Mucosa of rectum (tissue), 2 donors: ENCODE data around the gene CAMKMT.

ENCODE experiments used
- H3K27ac ChIP-seq, 2 donors: one replicate each; pipeline ENCODE4 v1.7.0; 2013; ENCODE audit warnings: inconsistent platforms in 2 of 2, low read depth in 2 of 2, low read length in 2 of 2
- H3K27me3 ChIP-seq, 2 donors: one replicate each; pipeline ENCODE4 v1.7.0; 2013; ENCODE audit warnings: low read length in 2 of 2; ENCODE audit not compliant: control insufficient read depth in 2 of 2, insufficient read depth in 2 of 2
- H3K36me3 ChIP-seq, 2 donors: one replicate each; pipeline ENCODE4 v1.7.0; 2013; ENCODE audit warnings: low read length in 2 of 2; ENCODE audit not compliant: control insufficient read depth in 2 of 2, insufficient read depth in 2 of 2
- H3K4me1 ChIP-seq, 2 donors: one replicate each; pipeline ENCODE4 v1.7.0; 2013; ENCODE audit warnings: low read length in 2 of 2, mild to moderate bottlenecking in 1 of 2; ENCODE audit not compliant: control insufficient read depth in 2 of 2, insufficient read depth in 2 of 2
- H3K4me3 ChIP-seq, 2 donors: one replicate each; pipeline ENCODE4 v1.7.0; 2013; ENCODE audit warnings: low read length in 2 of 2
- H3K9ac ChIP-seq, 2 donors: one replicate each; pipeline ENCODE4 v1.7.0; 2013; ENCODE audit warnings: low read length in 2 of 2, low read depth in 1 of 2, mild to moderate bottlenecking in 1 of 2
- H3K9me3 ChIP-seq, 2 donors: one replicate each; pipeline ENCODE4 v1.7.0; 2013; ENCODE audit warnings: low read length in 2 of 2; ENCODE audit not compliant: control insufficient read depth in 2 of 2
- donor health status: healthy.
- donor health status: Normal muscosa, but diverticular disease.

Gene CAMKMT

GRCh38 chr2:44753552-44754285 is 392.0 kb downstream of the CAMKMT start:
- Histone ChIP-seq H3K4me1 (no peaks in the 10 kb centered on the region), H3K9me3 (no peaks in the 10 kb centered on the region), H3K9ac (no peak overlapping the region), H3K36me3 (peaks cover 0 to 2% of the 10 kb centered on the region in 2 donors), H3K4me3 (no peak overlapping the region), H3K27me3 (no peaks in the 10 kb centered on the region), H3K27ac (no peak overlapping the region)

GRCh38 chr2:44758591-44758990 is 396.8 kb downstream of the CAMKMT start:
- H3K9me3 ChIP-seq: no peaks in the 10 kb centered on the region
- no peak overlapping the region for H3K9ac ChIP-seq
- H3K4me3 ChIP-seq: no peak overlapping the region
- H3K27me3 ChIP-seq: no peaks in the 10 kb centered on the region
- H3K36me3 ChIP-seq: no peaks in the 10 kb centered on the region
- H3K27ac ChIP-seq: no peak overlapping the region
- H3K4me1 ChIP-seq: no peaks in the 10 kb centered on the region

GRCh38 chr2:44759823-44760222 is 398.1 kb downstream of the CAMKMT start:
- Histone ChIP-seq H3K36me3 (no peaks in the 10 kb centered on the region), H3K4me3 (no peak overlapping the region), H3K9me3 (no peaks in the 10 kb centered on the region), H3K27ac (no peak overlapping the region), H3K4me1 (no peaks in the 10 kb centered on the region), H3K27me3 (no peaks in the 10 kb centered on the region), H3K9ac (no peak overlapping the region)

GRCh38 chr2:44763275-44763782 is 401.6 kb downstream of the CAMKMT start:
- H3K4me1 ChIP-seq: no peaks in the 10 kb centered on the region
- H3K9me3 ChIP-seq: no peaks in the 10 kb centered on the region
- H3K36me3 ChIP-seq: no peaks in the 10 kb centered on the region
- H3K4me3 ChIP-seq: no peak overlapping the region
- H3K27me3 ChIP-seq: no peaks in the 10 kb centered on the region
- H3K9ac ChIP-seq: no peak overlapping the region
- H3K27ac ChIP-seq: no peak overlapping the region

GRCh38 chr2:44766220-44766619 is 404.5 kb downstream of the CAMKMT start:
- Histone ChIP-seq H3K27ac (no peak overlapping the region), H3K4me1 (no peaks in the 10 kb centered on the region), H3K27me3 (no peaks in the 10 kb centered on the region), H3K9me3 (no peaks in the 10 kb centered on the region), H3K36me3 (no peaks in the 10 kb centered on the region), H3K4me3 (no peak overlapping the region), H3K9ac (no peak overlapping the region)

- no peaks in the 10 kb centered on the region for H3K4me1 ChIP-seq
- no peak overlapping the region for H3K9ac ChIP-seq
- no peak overlapping the region for H3K27ac ChIP-seq
- H3K9me3 ChIP-seq: no peaks in the 10 kb centered on the region
- H3K27me3 ChIP-seq: no peaks in the 10 kb centered on the region
- no peaks in the 10 kb centered on the region for H3K36me3 ChIP-seq
- no peak overlapping the region for H3K4me3 ChIP-seq
Measured at GRCh38 chr2:44766777-44767176, 405.0 kb downstream of the CAMKMT start.

GRCh38 chr2:44767691-44768090 is 405.9 kb downstream of the CAMKMT start:
- Histone ChIP-seq H3K27me3 (no peaks in the 10 kb centered on the region), H3K36me3 (no peaks in the 10 kb centered on the region), H3K4me3 (no peak overlapping the region), H3K9me3 (no peaks in the 10 kb centered on the region), H3K9ac (no peak overlapping the region), H3K4me1 (peaks cover 0 to 2% of the 10 kb centered on the region in 2 donors), H3K27ac (no peak overlapping the region)

GRCh38 chr2:44768438-44769236 is 406.9 kb downstream of the CAMKMT start:
- H3K9ac ChIP-seq: no peak overlapping the region
- no peaks in the 10 kb centered on the region for H3K9me3 ChIP-seq
- H3K27ac ChIP-seq: no peak overlapping the region
- H3K4me1 ChIP-seq: peaks cover 0 to 2% of the 10 kb centered on the region in 2 donors
- H3K27me3 ChIP-seq: no peaks in the 10 kb centered on the region
- H3K36me3 ChIP-seq: no peaks in the 10 kb centered on the region
- no peak overlapping the region for H3K4me3 ChIP-seq

- H3K36me3 ChIP-seq: no peaks in the 10 kb centered on the region
- no peak overlapping the region for H3K9ac ChIP-seq
- H3K27me3 ChIP-seq: no peaks in the 10 kb centered on the region
- no peak overlapping the region for H3K27ac ChIP-seq
- H3K4me3 ChIP-seq: no peak overlapping the region
- H3K4me1 ChIP-seq: peaks cover 0 to 2% of the 10 kb centered on the region in 2 donors
- no peaks in the 10 kb centered on the region for H3K9me3 ChIP-seq
Measured at GRCh38 chr2:44769349-44770011, 407.7 kb downstream of the CAMKMT start.
